Retina (tissue), 1 donor: ENCODE measurements around the gene BLCAP.
"Not testable (repeated sequence)": the region's sequence is repeated elsewhere in the genome, so short reads cannot be mapped to it uniquely, and the experiment has no call there.

ENCODE experiments used
- DNase-seq: peaks from one replicate; pipeline ENCODE4 v3.0.0-alpha.2; 2016

Gene BLCAP

GRCh38 chr20:37556538-37556937 is 28.9 kb upstream of the BLCAP start:
- DNase-seq, result no peak

DNA sequence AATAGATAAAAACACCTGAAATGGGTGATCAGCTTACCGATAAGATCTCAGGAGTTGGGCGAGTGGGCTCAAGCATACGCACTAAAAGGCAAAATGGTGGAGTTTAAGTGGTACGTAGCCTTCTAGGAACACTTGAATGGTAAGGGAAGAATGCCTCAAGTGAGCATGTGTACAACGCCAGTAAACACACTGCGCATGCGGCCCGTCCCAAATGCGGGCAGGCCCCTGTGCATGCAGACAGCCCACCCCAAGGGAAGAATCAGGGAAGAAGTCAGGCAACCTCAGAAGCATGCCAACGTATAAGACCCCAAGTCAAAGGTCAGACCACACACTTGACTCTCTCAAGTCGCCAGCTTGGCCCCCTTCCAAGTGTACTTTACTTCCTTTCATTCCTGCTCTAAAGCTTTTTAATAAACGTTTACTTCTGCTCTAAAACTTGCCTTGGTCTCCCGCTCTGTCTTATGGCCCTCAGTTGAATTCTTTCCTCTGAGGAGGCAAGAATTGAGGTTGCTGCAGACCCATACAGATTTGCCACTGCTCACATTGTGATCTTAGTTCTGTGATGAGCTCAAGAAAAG is 27.1 kb upstream of the BLCAP start:
- not testable (repeated sequence) for DNase-seq

- DNase-seq, result no peak
Measured at GRCh38 chr20:37552415-37552814, 24.7 kb upstream of the BLCAP start.

- DNase-seq, result not testable (repeated sequence)
Measured at GRCh38 chr20:37551660-37552059, 24.0 kb upstream of the BLCAP start.

DNA sequence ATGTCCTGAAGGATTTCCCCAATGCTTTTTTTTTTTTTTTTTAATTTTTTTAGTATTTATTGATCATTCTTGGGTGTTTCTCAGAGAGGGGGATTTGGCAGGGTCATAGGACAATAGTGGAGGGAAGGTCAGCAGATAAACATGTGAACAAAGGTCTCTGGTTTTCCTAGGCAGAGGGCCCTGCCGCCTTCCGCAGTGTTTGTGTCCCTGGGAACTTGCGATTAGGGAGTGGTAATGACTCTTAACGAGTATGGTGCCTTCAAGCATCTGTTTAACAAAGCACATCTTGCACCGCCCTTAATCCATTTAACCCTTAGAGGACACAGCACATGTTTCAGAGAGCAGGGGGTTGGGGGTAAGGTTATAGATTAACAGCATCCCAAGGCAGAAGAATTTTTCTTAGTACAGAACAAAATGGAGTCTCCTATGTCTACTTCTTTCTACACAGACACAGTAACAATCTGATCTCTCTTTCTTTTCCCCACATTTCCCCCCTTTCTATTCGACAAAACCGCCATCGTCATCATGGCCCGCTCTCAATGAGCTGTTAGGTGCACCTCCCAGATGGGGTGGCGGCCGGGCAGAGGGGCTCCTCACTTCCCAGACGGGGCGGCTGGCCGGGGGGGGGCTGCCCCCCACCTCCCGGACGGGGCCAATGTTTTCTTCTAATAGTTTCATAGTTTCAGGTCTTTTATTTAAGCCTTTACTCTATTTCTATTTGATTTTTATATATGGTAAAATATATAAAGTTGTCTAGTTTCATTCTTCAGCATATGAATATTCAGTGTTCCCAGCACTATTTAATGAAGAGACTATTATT is 22.6 kb upstream of the BLCAP start:
- DNase-seq, result not testable (repeated sequence)

- DNase-seq, result no peak
Measured at GRCh38 chr20:37547912-37548311, 20.2 kb upstream of the BLCAP start.

- DNase-seq, result no peak
Measured at GRCh38 chr20:37545516-37545915, 17.8 kb upstream of the BLCAP start.

DNA sequence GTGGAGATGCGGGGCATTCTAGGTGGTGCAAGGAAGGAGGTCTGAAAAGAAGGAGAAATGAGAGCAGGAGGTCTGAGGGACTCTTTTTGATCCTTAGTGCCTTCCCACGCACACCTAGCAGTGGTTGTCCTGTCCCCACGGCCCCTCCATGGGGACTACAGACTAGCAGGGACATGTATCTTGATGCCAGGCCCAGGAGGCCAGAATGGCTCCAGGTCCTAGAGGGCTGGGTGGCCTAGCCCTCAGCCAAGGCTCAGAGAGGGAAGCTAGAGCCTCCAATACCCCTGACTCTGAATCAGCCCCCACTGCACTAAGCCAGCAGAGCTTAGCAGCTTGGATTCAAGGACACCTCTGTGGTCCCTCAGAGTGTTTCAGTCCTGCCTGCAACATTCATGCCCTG is 16.7 kb upstream of the BLCAP start:
- DNase-seq, result no peak

GRCh38 chr20:37543828-37544227 is 16.2 kb upstream of the BLCAP start:
- DNase-seq, result no peak

DNA sequence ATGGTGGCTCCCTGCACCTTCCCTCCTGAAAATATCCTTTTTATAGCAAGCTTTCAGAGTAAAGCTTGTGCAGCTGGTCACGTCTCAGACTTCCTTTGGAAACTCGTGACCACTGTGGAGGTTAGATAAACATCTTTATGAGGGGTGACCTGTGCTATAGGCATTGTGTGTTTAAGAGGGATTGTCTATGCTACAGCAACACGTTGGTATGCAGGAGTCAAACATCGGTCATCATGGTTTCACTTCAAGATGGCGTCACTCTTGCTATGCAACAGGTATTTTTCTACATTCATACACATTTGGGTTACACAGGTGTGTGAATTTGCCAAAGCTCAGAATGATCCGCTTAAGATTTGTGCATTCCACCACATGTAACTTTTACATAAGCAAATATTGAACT is 14.6 kb upstream of the BLCAP start:
- DNase-seq, result no peak

GRCh38 chr20:37541326-37541725 is 13.7 kb upstream of the BLCAP start:
- DNase-seq, result no peak

DNA sequence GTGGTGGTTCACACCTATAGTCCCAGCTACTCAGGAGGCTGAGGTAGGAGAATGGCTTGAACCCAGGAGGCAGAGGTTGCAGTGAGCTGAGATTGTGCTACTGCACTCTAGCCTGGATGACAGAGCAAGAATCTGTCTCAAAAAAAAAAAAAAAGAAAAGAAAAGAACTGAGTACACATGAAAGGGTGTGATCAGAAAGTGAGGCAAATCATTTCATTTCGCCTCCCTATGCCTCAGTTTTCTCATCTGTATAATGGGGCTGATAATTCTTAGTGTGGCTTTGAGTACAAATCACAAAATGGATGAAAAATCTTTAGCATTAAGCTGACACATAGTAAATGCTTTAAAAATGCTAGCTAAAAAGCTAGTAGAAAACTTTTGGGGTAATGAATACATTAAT is 13.2 kb upstream of the BLCAP start:
- not testable (repeated sequence) for DNase-seq

DNA sequence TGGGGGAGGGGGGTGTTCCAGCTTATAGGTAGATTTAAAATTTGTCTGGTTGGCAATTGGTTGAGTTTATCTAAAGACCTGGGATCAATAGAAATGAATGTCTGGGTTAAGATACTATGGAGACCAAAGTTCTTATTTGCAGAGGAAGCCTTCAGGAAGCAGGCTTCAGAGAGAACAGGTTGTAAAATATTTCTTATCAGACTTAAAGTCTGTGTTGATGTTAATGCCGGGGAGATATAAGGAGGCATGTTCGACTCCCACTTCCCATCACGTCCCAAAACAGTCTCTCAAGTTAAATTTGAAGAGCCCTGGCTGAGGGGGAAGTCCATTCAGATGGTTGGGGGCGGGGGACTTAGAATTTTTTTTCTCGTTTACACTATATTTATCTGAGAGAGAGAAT is 12.3 kb upstream of the BLCAP start:
- DNase-seq, result no peak

- DNase-seq, result no peak
Measured at GRCh38 chr20:37539424-37539823, 11.7 kb upstream of the BLCAP start.

DNA sequence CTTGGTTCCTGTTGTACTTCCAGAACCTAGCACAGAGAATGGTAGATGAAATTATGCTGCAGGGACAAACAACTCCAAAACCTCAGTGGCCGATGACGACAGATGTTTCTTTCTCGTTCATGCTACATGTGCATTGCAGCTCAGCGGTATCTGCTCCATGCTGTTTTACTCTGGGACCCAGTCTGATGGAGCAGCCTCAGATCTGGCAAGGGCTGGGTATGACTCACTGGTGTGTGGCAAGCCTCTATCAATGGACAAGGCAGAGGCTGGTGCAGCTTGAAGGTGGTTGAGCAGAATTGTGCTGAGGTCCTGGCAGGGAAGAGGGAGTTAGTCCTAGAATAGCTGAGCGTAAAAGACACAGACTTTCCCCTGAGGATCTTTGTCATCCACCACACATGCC is 10.3 kb upstream of the BLCAP start:
- no peak for DNase-seq

DNA sequence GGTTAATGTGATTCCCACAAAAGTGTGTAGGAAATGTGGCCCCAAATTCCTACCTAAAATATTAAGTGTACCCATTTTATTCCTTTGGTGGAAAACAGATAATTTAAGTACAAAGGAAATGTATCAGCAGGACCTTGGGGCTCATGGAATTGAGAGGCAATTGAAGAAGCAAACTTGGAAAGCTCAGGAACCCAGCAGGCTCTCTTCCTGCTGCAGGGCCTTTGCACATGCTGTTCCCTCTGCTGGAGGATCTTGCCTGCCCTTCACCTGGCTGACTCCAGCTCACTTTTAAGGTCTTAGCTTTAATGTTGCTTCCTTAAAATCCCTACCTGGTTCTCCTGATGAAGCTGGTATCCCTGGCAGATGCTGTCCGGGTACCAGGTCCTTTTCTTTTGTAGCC is 9.8 kb upstream of the BLCAP start:
- no peak for DNase-seq

- no peak for DNase-seq
Measured at GRCh38 chr20:37535443-37536132, 7.9 kb upstream of the BLCAP start.

DNA sequence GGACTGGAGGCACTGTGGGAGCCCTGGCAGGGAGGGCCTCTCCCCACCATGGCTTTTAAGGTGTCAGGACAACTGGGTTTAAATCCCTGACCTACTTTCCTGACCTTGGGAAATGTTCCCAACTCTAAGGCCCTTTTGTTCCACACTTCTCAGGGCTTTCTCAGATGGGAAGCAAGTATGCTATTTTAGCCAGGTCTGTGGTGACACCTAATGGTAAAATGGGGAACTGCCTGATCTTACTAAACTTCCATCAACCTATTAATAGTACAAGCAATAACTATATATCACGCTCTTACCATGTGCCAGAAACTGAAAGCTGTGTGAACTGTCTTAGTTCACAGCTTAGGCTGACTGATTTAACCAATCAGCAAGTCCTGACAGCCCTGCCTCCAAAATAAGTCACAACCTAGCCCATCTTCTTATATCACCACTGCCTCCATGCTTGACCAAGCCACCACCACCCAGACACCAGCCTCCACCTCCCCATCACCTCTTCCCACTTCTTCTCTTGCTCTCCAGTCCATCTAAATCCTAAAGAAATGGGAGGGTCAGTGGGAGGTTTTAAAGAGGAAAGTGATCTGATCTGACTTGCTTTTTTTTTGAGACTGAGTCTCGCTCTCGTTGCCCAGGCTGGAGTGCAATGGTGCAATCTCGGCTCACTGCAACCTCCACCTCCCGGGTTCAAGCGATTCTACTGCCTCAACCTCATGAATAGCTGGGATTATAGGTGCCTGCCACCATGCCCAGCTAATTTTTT is 6.9 kb upstream of the BLCAP start:
- peak; percentile 90 for DNase-seq

DNA sequence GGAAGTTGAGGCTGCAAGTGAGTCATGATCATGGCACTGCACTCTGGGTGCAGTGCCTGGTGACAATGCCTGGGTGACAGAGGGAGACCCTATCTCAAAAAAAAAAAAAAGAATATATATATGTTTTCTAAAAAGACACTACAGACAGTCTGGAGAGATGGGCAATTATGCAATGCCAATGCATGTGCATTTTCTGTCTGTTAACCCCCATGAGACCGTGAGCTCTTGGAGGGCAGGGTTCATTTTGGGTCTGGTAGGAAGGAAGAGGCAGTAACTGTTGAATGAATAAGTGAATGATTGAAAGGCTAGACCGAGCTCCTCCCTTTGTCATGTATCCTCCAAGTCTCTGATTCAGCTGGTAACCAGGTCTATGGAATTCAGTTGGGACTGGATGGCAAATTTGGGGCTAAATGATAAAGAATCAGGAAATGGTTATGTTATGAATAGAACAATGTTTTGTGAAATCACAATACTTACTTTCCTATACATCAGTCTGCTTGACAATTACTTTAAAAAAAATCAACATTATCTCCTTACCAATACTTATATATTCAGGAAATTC is 5.6 kb upstream of the BLCAP start:
- no peak for DNase-seq

GRCh38 chr20:37531856-37532255 is 4.2 kb upstream of the BLCAP start:
- no peak for DNase-seq

GRCh38 chr20:37530696-37531095 is 3.0 kb upstream of the BLCAP start:
- DNase-seq, result no peak

DNA sequence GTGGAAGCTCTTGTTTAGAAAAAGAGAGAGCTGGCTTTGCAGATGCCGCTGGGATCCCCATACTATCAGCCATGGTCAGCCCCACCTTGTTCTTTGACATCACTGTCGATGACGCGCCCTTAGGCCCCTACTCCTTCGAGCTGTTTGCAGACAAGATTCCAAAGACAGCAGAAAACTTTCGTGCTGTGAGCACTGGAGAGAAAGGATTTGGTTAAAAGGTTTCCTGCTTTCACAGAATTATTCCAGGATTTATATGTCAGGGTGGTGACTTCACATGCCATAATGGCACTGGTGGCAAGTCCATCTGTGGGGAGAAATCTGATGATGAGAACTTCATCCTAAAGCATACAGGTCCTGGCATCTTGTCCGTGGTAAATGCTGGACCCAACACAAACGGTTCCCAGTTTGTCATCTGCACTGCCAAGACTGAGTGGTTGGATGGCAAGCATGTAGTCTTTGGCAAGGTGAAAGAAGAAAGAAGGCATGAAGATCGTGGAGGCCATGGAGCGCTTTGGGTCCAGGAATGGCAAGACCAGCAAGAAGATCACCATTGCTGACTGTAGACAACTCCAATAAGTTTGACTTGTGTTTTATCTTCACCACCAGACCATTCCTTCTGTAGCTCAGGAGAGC is 2.4 kb upstream of the BLCAP start:
- DNase-seq, result no peak
